GM12878 (cell line): ENCODE results near the gene MTMR4. TPM values are rescaled to one million over a fixed set of nuclear protein-coding genes. Genes with fewer than 3 reads are reported as not detected.

Experiments
- ATAC-seq: fragments of 200-7000 bp; cut with Tn5 transposase; 3 replicates; pipeline ENCODE4 v1.9.1; 2020; ENCODE audit warnings: mild to moderate bottlenecking, moderate library complexity
- BruUV-seq: library from RNA; stranded (reverse); fragments of 400-500 nt; replicated peaks from 2 replicates; lab custom pipeline; 2021; lab: Mats Ljungman, UMichigan
- CTCF ChIA-PET: fragments of 300-600 bp; sonication (Branson Sonifier 250); formaldehyde crosslinking; extraction: SDS; loops from one replicate; lab custom pipeline; 2021; ENCODE audit warnings: inconsistent platforms; lab: Yijun Ruan, JAX
- POLR2A ChIA-PET: fragments of 350-600 bp; formaldehyde crosslinking; extraction: SDS; loops from one replicate; lab custom pipeline; 2021; ENCODE audit warnings: inconsistent platforms; lab: Charles Lee
- RAD21 ChIA-PET: fragments of 300-600 bp; sonication (Branson Sonifier 250); formaldehyde crosslinking; loops from one replicate; lab custom pipeline; 2023; ENCODE audit warnings: antibody characterized with exemption; ENCODE audit not compliant: unreplicated experiment; lab: Charles Lee
- SMC1A ChIA-PET: fragments of 300-600 bp; sonication (Branson Sonifier 250); formaldehyde crosslinking; loops from one replicate; lab custom pipeline; 2023; ENCODE audit not compliant: unreplicated experiment, uncharacterized antibody; lab: Charles Lee
- DNase-seq: peaks from one replicate; pipeline ENCODE4 v3.0.0-alpha.2; 2011; ENCODE audit warnings: low read depth, low spot score
- FAIRE-seq: peaks from 3 replicates; lab custom pipeline; 2011; peaks lifted over from hg19 to GRCh38; lab: Jason Lieb, UNC
- H2AFZ ChIP-seq: 2 replicates; pipeline ENCODE4 v1.6.0; 2011; ENCODE audit warnings: low read depth, low read length, control low read depth; ENCODE audit not compliant: control insufficient read depth
- H3K27ac ChIP-seq: 2 replicates; pipeline ENCODE4 v1.5.1; 2011; ENCODE audit warnings: control low read depth; ENCODE audit not compliant: control insufficient read depth, insufficient read depth
- H3K27me3 ChIP-seq, 2 experiments: replicated peaks in 1 of 2; 2 replicates each; pipeline versions ENCODE4 v1.6.0 to v1.6.1; 2011; ENCODE audit warnings: low read length in 1 of 2; ENCODE audit not compliant: control insufficient read depth in 2 of 2, insufficient read depth in 2 of 2
- H3K36me3 ChIP-seq, 2 experiments: 2 replicates each; pipeline ENCODE4 v1.5.1; 2011; ENCODE audit warnings: low read length in 1 of 2; ENCODE audit not compliant: control insufficient read depth in 2 of 2, insufficient read depth in 2 of 2
- H3K4me1 ChIP-seq: 2 replicates; pipeline ENCODE4 v1.6.1; 2011; ENCODE audit warnings: mild to moderate bottlenecking, low read length, moderate library complexity, mixed read lengths; ENCODE audit not compliant: control insufficient read depth, insufficient read depth
- H3K4me2 ChIP-seq: 2 replicates; pipeline ENCODE4 v1.6.0; 2011; ENCODE audit warnings: control low read depth; ENCODE audit not compliant: control insufficient read depth, insufficient read depth
- H3K4me3 ChIP-seq: fragments of 200-600 bp; sonication (generic); 2 replicates; pipeline ENCODE4 v1.5.1; 2016
- H3K79me2 ChIP-seq: 2 replicates; pipeline ENCODE4 v1.6.0; 2011; ENCODE audit warnings: low read length; ENCODE audit not compliant: control insufficient read depth, insufficient read depth
- H3K9ac ChIP-seq: 2 replicates; pipeline ENCODE4 v1.8.0; 2011; ENCODE audit warnings: low read length, control low read depth, mixed read lengths; ENCODE audit not compliant: control insufficient read depth, insufficient read depth
- H3K9me3 ChIP-seq: replicated peaks from 3 replicates; pipeline ENCODE4 v1.5.1; 2011; ENCODE audit warnings: mild to moderate bottlenecking, low read length; ENCODE audit not compliant: control insufficient read depth, insufficient read depth
- H4K20me1 ChIP-seq: 2 replicates; pipeline ENCODE4 v1.6.0; 2011; ENCODE audit not compliant: control insufficient read depth, insufficient read depth
- BRCA1 ChIP-seq: IDR thresholded peaks from 2 replicates; pipeline ENCODE4 v1.6.1; 2011; ENCODE audit warnings: low read depth, low read length, improper control_type of control experiment
- FOXK2 ChIP-seq: fragments of 450-650 bp; IDR thresholded peaks from 2 replicates; pipeline ENCODE4 v1.6.1; 2017; ENCODE audit warnings: mild to moderate bottlenecking, moderate library complexity
- KAT2A ChIP-seq: conservative IDR thresholded peaks from 2 replicates; pipeline ENCODE4 v1.6.1; 2011; ENCODE audit warnings: low read depth, low read length; ENCODE audit not compliant: control insufficient read depth
- LARP7 ChIP-seq: fragments of 450-650 bp; IDR thresholded peaks from 2 replicates; pipeline ENCODE4 v1.6.1; 2017; ENCODE audit warnings: mild to moderate bottlenecking
- MLLT1 ChIP-seq: fragments of 450-650 bp; IDR thresholded peaks from 2 replicates; pipeline ENCODE4 v1.6.1; 2016; ENCODE audit warnings: mild to moderate bottlenecking
- MYB ChIP-seq: fragments of 150-350 bp; IDR thresholded peaks from 2 replicates; pipeline ENCODE4 v1.6.1; 2014; ENCODE audit warnings: mild to moderate bottlenecking, low read depth, low read length, borderline replicate concordance
- NFIC ChIP-seq: IDR thresholded peaks from 2 replicates; pipeline ENCODE4 v1.6.1; 2012; ENCODE audit warnings: low read depth, mild to moderate bottlenecking, inconsistent platforms, low read length, moderate library complexity
- PAX5 ChIP-seq: IDR thresholded peaks from 2 replicates; pipeline ENCODE4 v1.6.1; 2011; ENCODE audit warnings: low read depth, low read length, borderline replicate concordance
- SIX5 ChIP-seq: IDR thresholded peaks from 2 replicates; pipeline ENCODE4 v1.6.1; 2011; ENCODE audit warnings: mild to moderate bottlenecking, low read depth, low read length, moderate library complexity; ENCODE audit not compliant: severe bottlenecking
- SPI1 ChIP-seq: IDR thresholded peaks from 2 replicates; pipeline ENCODE4 v1.6.1; 2011; ENCODE audit warnings: low read depth, mild to moderate bottlenecking, low read length, moderate library complexity, borderline replicate concordance; ENCODE audit not compliant: insufficient read depth
- WRNIP1 ChIP-seq: IDR thresholded peaks from 2 replicates; pipeline ENCODE4 v1.6.1; 2011; ENCODE audit warnings: low read depth, low read length, improper control_type of control experiment, borderline replicate concordance
- ZBED1 ChIP-seq: IDR thresholded peaks from 2 replicates; pipeline ENCODE4 v1.6.1; 2016; ENCODE audit warnings: borderline replicate concordance
- WGBS: methylation state at CpG from one replicate; pipeline ENCODE4 v1.1.6; 2016; ENCODE audit warnings: low lambda C conversion rate; ENCODE audit not compliant: insufficient replicate concordance, insufficient coverage; ENCODE audit errors: missing lambda C conversion rate; 5-methylcytosine and 5-hydroxymethylcytosine counted together
- in situ Hi-C: fragments of 300-500 bp; cut with MboI; formaldehyde crosslinking; loops from 9 replicates; pipeline ENCODE4 v1.14.3; 2018; ENCODE audit warnings: mixed read lengths
- intact Hi-C: fragments of 100-400 bp; cut with micrococcal nuclease; formaldehyde crosslinking; loops from one replicate; pipeline ENCODE4 v1.14.2; 2022; ENCODE audit not compliant: unreplicated experiment
- polyA plus RNA-seq, 11 experiments: library from polyadenylated mRNA; depleted of rRNA in 4 of 11; unstranded in 6 of 11; stranded (reverse) in 5 of 11; fragments of >200 nt; fragmentation: Nextera tagmentation in 4 of 11; fragmentation: Illumina TruSeq in 1 of 11; extraction: Ambion mirVana in 4 of 11; extraction: Trizol in 1 of 11; gene quantifications; 1 replicate in 1 of 11; 2 replicates in 10 of 11; pipeline versions ENCODE4 v1.2.1 to v1.2.3, GENCODE V29; 2011 to 2016; ENCODE audit warnings: inconsistent platforms in 2 of 11, missing spikeins in 2 of 11, low read depth in 1 of 11
- total RNA-seq, 4 experiments: library from RNA; depleted of rRNA in 3 of 4; stranded (reverse); fragments of >200 nt in 3 of 4; fragmentation: Illumina TruSeq in 1 of 4; extraction: Trizol in 1 of 4; gene quantifications; 2 replicates each; pipeline versions ENCODE4 v1.2.1 to v1.2.3, GENCODE V29; 2013 to 2021
- TF ChIP-seq, protein P1 (sequence below): IDR thresholded peaks from 2 replicates; pipeline ENCODE4 v1.6.1; 2012; ENCODE audit warnings: mild to moderate bottlenecking, low read depth, low read length
- TF ChIP-seq, protein P2 (sequence below): IDR thresholded peaks from 2 replicates; pipeline ENCODE4 v1.6.1; 2011; ENCODE audit warnings: borderline replicate concordance, low read depth, mild to moderate bottlenecking, moderate library complexity, low read length; ENCODE audit not compliant: insufficient read depth, poor library complexity, severe bottlenecking

The MTMR4 gene
- total and polyA plus RNA-seq, 10 of the 15 experiments (the other 5 are each of a cell fraction or from before 2014, with no cell fraction given), result 12.8 to 127 (median 53.2) TPM

DNA sequence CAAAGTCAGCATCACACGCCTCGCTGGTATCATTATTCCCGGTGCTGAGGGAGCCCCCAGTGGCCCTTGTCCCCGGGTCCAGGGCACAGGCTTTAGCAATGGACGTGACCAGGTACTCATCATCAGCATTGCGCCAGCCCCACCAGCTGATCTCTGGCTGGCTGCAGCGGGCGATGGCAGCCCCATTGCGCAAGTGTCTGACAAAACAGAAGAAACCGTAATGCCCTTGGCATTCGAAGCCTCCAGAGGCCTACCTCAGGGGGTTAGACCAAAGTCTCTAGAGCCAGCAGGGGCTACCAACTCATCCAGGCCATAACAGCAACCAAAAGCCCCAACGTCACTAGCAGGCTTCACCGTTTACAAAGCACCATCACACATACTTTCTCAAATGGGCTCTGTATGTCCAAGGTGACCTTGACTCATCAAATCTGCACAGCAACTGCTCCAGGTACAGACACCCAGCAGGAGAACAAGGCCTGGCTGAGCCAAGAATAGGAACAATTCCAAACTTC lies 7.3 kb downstream of the MTMR4 start (continued):
- TF ChIP-seq MLLT1 (no peak), SIX5 (no peak)

GRCh38 chr17:58506354-58507080 lies 7.9 kb downstream of the MTMR4 start:
- no peak for ATAC-seq
- H3K79me2 ChIP-seq, result peaks cover 17% of the 10 kb centered on the region
- ChIA-PET CTCF (interaction anchor here (0.9 to 2.3 kb wide), 4 partner anchors 8 to 259 kb away, joined by 3 to 15 read pairs (median 4); partner anchors contain the start of gene MTMR4), SMC1A (interaction anchor here (2.4 kb wide), 1 partner anchor 189 kb away, joined by 9 read pairs; no protein-coding TSS in a partner anchor), POLR2A (interaction anchor here (1.7 kb wide), 1 partner anchor 8 kb away, joined by 5 read pairs; the partner anchor contains the start of gene MTMR4), RAD21 (interaction anchor here (0.7 kb wide), 1 partner anchor 12 kb away, joined by 3 read pairs; no protein-coding TSS in a partner anchor)
- H3K9ac ChIP-seq, result no peak overlapping the region
- DNase-seq, result no peak
- H3K9me3 ChIP-seq, result no peaks in the 10 kb centered on the region; the same call in 2 of the 3 replicates
- H3K4me2 ChIP-seq, result no peak overlapping the region
- WGBS, result 100% methylated on average over 7 of the region's 7 CpGs
- H3K4me1 ChIP-seq, result peaks cover 24% of the 10 kb centered on the region
- FAIRE-seq, result no peak
- intact Hi-C loops (no loop called here), in situ Hi-C loops (no loop called here)
- H2AFZ ChIP-seq, result no peak overlapping the region
- no peak overlapping the region for H3K27ac ChIP-seq
- no peaks in the 10 kb centered on the region for H3K27me3 ChIP-seq
- no peak overlapping the region for H3K4me3 ChIP-seq
- BruUV-seq, result no TSS peak
- H3K36me3 ChIP-seq, result peaks cover 35 to 70% of the 10 kb centered on the region in 2 experiments
- H4K20me1 ChIP-seq, result no peaks in the 10 kb centered on the region; the same call in 1 of the 2 replicates
- TF ChIP-seq LARP7 (no peak), PAX5 (no peak), NFIC (no peak), BRCA1 (no peak), FOXK2 (no peak), MYB (no peak), KAT2A (no peak), WRNIP1 (no peak), ZBED1 (no peak), SPI1 (no peak)
- TF ChIP-seq, protein P1, sequence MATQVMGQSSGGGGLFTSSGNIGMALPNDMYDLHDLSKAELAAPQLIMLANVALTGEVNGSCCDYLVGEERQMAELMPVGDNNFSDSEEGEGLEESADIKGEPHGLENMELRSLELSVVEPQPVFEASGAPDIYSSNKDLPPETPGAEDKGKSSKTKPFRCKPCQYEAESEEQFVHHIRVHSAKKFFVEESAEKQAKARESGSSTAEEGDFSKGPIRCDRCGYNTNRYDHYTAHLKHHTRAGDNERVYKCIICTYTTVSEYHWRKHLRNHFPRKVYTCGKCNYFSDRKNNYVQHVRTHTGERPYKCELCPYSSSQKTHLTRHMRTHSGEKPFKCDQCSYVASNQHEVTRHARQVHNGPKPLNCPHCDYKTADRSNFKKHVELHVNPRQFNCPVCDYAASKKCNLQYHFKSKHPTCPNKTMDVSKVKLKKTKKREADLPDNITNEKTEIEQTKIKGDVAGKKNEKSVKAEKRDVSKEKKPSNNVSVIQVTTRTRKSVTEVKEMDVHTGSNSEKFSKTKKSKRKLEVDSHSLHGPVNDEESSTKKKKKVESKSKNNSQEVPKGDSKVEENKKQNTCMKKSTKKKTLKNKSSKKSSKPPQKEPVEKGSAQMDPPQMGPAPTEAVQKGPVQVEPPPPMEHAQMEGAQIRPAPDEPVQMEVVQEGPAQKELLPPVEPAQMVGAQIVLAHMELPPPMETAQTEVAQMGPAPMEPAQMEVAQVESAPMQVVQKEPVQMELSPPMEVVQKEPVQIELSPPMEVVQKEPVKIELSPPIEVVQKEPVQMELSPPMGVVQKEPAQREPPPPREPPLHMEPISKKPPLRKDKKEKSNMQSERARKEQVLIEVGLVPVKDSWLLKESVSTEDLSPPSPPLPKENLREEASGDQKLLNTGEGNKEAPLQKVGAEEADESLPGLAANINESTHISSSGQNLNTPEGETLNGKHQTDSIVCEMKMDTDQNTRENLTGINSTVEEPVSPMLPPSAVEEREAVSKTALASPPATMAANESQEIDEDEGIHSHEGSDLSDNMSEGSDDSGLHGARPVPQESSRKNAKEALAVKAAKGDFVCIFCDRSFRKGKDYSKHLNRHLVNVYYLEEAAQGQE, result no peak
- TF ChIP-seq, protein P2, sequence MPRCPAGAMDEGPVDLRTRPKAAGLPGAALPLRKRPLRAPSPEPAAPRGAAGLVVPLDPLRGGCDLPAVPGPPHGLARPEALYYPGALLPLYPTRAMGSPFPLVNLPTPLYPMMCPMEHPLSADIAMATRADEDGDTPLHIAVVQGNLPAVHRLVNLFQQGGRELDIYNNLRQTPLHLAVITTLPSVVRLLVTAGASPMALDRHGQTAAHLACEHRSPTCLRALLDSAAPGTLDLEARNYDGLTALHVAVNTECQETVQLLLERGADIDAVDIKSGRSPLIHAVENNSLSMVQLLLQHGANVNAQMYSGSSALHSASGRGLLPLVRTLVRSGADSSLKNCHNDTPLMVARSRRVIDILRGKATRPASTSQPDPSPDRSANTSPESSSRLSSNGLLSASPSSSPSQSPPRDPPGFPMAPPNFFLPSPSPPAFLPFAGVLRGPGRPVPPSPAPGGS, result no peak
